NCI-H510A (cell line): ENCODE measurements around the gene ASAP2.

Source experiments
- DNase-seq: peaks from one replicate; lab custom pipeline; 2025; lab: John Stamatoyannopoulos, UW

The ASAP2 gene

DNA sequence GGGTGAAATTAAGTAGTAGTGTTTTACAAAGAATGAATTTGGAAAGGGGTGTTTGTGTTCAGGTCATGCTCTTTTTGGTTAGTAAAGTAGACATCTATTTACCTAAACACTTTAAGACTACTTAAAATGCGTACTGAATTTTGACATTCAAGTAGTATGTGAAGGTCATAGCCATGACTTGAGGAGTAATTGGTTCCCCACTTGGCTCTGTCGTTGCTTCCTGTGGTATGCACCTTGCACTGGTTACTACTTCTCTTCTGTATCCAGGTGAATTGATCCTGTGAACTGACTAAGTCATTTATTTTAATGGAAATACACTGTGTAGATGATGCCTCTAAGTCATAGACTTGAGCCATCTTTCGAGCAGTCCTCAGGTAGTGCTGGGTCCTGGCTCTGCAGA is 118.8 kb downstream of the ASAP2 start:
- DNase-seq, result no peak

DNA sequence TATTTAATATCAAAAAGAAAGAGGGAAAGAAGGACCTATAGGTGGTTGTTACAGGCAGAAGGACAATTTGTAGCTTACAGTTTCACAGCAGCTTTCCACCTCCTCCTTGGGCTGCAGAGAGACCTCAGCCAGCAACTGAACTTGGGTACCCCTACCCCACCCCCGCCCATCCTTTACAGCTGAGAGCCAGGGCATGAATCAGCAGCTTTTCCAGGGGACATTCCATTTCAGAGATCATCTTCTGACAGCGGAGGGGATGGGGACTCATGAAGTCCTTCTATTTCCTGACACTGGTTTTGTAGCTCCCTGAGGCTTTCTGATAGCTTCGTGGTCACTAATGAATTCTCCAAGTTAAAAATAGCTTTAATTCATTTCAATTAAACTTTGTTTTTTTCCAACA is 120.4 kb downstream of the ASAP2 start:
- no peak for DNase-seq

DNA sequence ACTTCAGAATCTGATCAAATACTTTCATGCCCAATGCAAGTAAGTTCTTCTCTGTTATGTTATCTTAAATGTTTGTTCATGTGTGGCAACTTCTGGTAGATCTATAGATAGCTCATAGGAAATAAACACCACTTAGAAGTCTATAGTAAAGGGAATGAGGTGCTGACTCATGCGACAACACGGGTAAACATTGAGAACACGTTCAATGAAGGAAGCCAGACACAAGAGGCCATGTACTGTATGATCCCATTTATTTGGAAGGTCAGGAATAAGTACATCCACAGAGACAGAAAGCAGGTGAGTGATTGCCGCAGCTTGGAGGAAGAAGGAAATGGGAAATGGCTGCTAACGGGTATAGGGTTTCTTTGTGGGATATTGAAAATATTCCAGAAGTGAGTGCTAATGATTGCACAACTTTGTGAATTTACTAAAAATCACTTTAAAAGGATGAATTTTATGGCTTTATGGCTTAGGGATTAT is 121.3 kb downstream of the ASAP2 start:
- peak; percentile 22 for DNase-seq

DNA sequence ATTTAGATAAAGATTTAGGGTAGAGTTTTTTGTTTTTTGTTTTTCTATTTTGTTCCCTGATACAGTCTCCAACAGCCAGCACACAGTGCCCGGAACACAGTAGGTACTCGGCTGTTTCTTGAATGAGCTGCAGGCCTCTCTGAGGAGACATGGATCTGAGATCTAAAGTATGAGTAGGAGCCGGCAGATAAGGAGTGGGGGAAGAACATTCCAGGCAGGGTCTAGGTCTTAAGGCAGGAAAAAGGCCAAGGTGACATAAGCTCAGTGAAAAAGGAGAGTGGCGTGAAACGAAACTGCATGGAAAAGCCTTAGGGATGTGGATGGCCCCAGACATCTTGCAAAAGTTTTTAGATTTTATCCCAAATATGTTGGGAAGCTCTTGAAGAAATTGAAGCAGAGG is 122.3 kb downstream of the ASAP2 start:
- no peak for DNase-seq

DNA sequence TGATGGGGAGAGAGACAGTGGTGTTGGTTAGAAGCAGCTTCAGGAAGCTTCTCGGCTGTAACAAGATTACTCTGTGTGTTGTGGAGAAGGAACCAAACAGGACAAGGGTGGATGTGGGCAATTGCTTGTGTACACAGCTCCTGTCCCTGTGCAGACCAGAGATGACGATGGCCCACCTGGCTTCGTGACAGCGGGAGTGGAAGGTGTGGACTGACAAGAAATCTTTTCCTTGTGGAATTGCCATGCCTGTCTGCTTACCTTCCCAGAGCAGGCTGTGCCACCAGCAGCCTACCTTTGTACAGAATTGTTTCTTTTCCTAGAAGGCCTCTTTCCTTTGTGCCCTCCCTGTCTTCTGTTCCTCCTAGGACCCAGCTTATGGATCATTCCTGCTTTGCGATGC is 122.9 kb downstream of the ASAP2 start:
- DNase-seq, result no peak

DNA sequence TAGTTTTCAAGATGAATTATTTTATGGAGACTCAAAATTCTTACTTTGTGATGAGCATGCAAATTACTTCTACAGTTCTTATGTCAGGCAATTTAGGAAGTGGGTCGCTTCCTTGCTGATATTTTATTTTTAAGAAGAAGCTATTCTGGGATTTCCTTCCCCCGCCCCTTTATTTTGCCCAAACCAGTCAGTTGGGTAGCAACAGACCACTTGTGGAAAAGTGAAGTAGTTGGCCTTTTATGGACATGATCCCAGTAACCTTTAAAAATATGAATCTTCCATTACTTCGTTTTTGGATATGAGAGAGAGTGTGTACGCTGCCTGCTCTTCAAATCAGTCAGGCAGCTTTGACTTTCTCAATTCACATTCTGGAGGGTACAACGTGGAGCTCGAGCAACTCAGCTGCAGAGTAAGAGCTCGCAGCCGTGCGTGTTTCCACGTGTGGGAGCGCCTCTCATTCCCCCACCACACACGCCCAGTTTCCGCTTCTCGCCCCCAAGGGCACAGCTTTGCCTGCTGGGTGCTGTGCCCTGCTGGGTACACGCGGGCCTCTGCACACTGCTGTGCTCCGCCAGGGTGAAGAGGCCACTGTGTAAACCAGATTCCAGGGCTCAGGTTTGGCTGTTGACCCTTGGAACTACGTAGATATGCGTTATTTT is 124.1 kb downstream of the ASAP2 start:
- no peak for DNase-seq

DNA sequence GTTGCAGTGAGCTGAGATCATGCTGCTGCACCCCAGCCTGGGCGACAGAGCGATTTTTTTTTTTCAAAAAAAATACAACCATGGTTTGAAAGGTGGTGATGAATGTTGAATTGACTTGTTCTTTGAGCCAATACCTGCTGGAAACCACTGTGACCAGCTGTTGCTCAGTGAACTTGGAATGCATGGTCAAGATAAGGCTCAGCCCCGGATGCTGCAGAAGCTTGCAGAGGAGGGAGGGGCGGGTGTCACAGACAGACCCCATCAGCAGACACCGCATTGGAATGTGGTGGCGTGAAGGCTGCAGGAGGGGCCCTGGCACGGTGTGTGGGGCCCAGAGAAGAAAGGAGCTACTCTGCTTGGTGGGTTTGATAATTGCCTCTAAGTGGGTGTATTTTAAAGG is 125.1 kb downstream of the ASAP2 start:
- DNase-seq, result no peak

DNA sequence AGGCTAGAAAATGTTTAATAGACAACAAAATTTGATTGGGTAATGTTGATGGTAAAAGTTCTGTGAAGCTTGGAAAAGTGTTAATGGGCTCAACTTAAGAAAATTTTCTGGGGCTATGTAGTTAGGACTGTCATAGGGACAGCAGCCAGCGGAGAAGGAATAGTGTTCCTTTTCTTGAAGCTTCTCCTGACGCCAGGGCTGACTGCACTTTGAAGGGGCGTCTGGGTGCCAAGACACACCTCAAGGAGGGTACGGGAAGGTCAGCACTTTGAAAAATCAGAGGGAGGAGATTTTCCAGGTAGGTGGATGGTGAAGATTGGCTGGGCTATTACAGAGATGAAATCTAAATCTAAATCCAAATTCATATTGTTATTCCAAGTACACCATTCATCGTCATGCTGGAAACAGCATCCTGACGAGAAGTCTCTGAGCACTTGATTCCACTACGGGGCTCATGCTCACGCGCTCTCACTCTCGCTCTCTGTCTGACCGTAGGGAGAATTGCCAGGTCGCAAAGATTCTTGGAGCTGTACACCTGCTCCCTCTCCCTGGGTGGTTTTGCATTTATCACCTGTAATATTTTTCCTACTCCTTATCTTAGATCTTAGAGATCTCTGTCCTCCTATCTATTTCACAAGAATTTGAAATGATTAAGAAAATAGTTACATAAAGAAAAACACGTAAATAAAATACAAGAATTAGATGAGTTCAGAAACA is 125.7 kb downstream of the ASAP2 start:
- no peak for DNase-seq

DNA sequence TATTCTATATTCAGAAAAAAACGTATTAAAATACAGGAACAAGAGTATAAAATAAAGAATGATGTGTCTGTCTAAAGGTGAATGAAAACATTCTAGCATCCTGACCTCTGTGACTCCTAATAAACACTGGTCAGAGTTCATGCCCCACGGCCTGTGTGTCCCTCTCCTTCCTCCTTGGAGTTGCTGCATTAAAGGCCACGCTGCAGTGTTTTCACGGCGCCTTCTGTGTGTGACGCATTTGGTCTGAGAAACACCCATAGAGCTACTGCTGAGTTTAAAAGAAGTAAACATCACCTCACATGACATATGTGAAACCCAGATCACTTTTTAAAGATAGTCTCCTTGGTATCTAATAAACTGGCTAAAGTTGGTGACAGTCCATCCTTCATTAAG is 126.2 kb downstream of the ASAP2 start:
- DNase-seq, result no peak

DNA sequence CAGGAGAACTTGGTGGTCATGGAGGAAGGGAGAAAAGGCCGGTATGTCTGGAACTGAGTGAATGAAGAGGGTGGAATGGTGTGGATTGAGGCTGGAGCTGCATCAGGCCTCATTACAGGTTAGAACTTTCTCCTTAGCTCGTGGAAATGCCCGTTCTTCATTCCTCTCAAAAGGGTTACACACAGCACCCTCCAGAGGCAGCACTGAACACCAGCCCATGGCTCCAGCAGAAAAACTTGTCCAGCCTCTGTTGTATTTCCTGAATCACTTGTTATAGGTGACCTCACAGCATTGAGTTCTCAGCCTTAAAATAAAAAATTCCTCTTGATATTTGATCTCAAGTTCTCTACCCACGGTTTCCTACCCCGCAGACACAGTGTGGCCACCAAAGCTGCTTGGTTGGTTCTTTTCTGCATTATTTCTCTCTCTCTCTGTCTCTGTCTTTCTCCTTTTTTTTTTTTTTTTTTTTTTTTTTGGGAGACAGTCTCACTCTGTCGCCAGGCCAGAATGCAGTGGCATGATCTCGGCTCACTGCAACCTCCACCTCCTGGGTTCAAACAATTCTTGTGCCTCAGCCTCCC is 127.1 kb downstream of the ASAP2 start:
- peak; percentile 49 for DNase-seq

DNA sequence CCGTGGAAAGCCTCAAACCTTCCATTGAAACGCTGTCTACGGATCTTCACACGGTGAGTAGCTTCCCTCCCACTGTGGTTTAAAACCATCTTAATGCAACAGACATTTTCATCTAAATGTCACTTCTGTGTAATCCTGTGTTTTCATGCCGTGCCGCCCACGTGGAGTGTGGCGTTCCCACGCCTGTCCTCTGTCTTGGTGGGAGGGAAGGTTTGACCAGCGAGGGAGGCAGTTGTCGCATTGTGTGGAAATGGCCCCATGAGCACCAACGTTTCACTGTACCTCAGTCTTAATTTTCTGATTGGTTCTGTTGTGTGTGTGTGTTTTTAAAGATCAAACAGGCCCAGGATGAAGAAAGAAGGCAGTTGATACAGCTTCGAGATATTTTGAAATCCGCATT is 128.1 kb downstream of the ASAP2 start:
- no peak for DNase-seq

DNA sequence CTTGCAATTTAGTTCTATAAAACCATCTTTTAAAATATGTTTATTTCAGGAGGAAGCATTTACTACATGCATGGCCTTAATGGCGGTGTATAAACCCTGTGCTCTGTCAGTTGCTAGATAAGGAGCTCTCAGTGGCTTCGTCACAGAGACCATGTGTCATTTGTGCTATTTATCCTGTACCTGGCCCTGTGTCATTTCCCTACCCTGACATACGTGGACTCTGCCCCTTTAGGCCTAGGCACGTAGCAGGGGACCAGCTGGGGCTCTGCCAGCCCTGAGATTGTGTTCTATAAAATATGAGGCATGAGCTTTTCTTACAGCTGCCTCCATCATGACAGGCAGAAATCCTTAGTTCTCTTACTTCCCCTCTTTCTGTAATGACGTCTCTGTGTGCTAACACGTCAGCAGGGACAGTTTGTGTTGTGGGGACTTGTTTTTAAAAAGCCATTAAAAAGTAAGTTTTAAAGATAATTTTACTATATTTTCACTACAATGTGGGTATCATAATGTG is 128.8 kb downstream of the ASAP2 start:
- no peak for DNase-seq

DNA sequence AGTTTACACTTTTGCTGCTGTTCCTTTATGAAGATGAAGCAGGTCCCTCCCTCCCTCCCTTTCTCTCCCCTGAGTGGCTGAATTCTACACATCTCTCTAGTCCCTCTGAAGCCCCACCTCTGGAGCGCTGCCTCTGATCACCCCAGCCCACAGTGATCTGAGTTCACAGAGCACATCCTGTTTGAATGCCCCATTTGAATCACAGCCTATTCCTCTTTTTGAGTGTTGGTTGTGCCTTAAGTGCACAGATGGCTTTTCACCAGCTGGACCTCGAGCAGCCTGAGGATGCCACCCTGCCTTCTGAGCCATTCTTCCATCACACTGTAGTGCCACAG is 129.6 kb downstream of the ASAP2 start:
- peak; percentile 88 for DNase-seq

DNA sequence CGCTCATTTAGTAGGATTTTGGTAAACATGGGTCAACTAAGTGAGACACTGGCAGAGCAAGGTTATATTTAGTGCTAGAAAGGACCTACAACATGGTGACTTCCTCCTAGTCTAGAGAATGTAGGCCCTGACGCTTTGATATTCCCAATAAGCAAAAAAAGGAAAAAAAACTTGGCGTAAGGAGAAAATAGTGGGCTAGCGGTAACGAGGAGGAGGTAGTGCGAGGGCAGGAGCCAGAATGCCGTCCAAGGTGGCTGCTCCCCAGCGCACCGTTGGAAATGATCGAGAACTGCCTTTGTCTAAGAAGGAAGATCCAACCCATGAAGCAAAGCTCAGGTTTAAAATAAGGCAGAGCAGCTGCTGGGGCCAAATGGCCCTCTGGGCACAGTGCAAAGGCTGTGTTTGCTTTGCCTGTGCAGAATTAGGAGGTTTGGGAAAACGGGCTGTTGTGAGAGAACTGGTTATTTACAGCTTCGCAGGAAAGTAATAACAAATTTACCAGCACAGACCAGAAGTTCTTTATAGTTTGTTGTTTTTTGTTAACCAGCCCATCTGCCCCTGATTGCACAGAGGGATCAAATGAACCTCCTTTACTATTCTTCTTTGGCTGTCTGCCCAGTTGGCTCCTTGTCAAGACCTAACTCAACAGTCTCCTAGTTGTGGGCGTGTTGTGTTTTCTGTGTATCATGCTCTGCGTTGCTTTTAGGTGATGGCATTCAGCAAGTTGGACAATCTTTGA is 130.1 kb downstream of the ASAP2 start:
- peak; percentile 92 for DNase-seq

DNA sequence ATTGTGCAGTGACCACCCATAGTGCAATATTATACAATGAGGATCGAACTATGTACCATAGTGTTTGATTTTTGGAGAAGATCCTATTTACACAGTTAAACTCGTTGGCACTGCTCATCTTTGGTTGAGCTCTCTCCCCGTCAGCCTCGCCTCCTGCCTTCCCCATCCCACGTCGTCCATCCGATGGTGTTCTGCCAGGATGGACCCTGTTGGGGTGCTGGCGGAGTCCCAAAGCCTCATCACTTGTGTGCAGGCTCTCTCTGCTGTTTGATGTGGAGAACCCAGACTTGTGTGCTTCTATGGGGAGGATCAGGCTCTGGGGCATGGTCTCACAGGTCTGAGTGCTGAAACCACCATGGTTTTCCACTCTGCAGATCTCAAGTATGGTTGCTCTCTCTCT is 131.3 kb downstream of the ASAP2 start:
- no peak for DNase-seq

DNA sequence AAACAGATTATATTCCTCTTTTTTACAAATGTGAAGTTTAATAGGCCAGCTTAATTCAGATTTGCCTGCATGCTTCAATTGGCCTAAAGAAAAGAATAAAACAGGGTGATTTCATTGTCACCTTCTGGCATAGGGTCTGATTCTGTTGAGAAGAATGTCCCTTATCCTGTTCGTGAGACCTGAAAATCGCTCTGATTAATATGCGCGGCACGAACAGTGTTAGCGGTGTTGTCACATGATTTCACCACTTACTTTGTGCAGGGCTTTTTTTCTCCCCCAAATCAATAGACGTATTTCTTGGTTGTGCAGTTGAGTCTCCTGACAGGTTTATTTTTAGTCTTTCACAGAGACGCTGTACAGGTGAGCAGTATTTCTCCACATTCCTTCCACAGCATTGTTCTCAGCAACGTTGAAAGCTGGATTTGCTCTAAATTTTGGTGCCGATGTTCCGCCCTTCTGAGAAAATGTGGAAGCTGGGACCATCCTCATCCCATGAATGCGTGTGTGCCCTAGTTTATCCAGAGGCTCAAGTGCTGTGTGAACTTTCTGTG is 134.8 kb downstream of the ASAP2 start:
- DNase-seq, result no peak

DNA sequence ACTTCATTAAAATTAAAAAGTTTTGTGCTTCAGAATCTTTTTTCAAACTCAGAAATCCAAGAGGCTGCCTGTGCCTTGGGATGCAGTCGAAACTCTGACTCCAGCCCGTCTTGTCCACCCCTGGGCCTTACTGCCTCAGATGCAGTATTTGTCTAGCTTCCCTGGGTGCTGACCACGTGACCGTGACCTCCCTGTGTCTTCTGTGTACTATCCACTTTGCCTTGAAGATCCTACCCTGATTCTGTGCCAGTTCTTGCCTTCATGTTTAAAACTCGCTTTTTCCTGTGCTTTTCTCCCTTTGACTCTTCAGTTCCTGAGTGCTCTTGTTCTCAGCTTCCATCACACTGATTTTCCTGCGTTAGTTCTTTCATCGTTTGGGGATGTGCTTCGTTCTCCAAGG is 136.0 kb downstream of the ASAP2 start:
- DNase-seq, result no peak

DNA sequence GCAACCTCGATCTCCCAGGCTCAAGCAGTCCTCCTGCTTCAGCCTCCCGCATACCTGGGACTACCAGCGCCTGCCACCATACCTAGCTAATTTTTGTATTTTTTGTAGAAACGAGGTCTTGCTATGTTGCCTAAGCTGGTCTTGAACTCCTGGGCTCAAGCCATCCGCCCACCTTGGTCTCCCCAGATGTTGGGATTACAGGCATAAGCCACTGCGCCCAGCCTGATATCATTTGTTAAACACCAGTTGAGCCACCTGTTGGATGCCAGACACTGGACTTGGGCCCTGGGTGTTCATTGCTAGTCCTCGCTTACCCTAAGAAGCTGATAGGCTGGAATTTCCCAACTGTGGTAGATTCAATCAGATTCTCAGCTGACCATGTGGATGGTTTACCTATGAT is 136.9 kb downstream of the ASAP2 start:
- DNase-seq, result no peak

DNA sequence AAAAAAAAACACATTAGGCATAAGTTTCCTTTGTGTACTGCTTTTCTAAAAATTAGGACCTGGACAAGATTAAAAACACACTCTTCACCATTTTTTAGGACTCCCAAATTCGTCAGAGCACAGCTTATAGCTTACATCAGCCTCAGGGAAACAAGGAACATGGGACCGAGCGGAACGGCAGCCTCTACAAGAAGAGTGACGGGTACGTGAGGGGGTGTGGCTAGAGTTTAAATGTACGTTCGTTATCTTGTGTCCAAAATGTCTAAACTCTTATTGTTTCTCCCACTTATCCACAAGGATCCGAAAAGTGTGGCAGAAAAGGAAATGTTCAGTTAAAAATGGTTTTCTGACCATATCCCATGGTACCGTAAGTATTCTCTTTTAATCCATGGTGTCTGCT is 137.8 kb downstream of the ASAP2 start:
- DNase-seq, result no peak

DNA sequence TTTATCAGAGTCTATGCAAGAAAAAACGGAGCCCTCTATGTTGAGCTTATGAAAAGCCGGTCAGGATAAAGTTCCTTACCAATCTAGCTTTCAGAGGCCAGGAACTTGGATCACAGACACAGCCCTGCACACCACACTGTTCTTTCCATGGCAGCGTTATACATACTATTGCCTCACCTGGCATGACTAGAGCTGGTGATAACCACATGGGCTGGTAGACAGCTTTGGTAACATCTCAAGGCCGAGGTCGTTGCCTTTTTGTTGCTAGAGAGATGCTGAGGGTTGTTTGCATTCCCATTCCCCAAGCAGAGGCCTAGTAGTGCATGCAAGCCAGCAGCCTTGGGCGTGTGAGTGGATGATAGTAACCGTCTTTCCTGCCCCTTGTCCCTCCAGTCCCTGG is 138.7 kb downstream of the ASAP2 start:
- no peak for DNase-seq

DNA sequence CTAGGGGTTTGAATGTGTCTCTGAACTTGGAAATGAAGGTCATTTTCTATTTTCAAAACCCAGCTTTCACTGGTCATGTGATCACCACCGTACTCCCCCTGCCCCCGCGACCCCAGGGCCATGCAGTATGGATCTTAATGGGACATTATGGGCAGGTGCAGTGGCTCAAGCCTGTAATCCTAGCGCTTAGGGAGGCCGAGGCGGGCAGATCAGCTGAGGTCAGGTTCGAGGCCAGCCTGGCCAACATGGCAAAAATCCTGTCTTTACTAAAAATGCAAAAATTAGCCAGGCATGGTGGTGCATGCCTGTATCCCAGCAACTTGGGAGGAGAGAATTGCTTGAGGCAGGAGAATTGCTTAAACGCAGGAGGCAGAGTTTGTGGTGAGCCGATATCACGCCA is 139.4 kb downstream of the ASAP2 start:
- no peak for DNase-seq

DNA sequence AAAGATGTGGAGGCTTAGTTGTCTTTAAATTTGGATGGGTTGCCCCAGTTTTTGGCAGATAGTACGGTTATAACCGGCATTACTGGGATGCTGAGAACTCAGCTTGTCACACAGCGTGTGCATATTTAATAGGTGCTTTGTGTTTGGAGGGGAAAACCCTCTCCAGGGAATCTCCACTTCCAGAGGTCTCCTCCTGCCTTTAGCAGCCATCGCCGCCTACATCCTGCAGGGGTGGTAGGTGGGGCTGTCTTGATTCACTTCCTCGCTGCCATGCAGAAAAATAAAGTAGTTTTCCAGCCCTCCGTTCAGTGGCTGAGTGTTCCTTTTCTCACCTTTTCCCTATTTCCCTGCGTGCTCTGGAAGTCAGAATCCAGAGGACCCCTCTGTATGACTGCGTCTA is 140.3 kb downstream of the ASAP2 start:
- no peak for DNase-seq
